ENCODE results near the gene TP53TG5.

The TP53TG5 gene

DNA sequence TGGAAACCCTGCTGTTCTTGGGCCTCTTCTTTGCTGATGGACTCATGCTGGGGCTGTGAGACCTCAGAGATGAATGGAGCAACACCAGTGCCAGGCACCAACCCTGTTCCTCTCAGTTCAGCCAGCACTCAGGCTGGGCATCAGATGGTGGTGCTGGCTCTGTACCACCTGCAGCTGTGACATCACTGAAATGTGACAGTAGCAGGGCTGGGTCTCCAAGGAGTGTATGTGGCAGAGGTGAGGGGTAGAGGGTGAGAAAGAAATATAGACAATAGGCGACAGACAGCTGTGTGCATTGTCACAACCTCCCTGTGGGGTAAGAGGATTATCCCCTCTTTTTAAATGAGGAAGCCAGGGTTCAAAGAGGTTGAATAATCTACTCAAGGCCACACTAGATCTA, at the start of gene TP53TG5:
Gene TP53TG5, minus strand, starts transcription at position 135 of the 400 bp plus-strand sequence. Its CDS starts 89 bp downstream, at position 46.
- no peak for DNase-seq

DNA sequence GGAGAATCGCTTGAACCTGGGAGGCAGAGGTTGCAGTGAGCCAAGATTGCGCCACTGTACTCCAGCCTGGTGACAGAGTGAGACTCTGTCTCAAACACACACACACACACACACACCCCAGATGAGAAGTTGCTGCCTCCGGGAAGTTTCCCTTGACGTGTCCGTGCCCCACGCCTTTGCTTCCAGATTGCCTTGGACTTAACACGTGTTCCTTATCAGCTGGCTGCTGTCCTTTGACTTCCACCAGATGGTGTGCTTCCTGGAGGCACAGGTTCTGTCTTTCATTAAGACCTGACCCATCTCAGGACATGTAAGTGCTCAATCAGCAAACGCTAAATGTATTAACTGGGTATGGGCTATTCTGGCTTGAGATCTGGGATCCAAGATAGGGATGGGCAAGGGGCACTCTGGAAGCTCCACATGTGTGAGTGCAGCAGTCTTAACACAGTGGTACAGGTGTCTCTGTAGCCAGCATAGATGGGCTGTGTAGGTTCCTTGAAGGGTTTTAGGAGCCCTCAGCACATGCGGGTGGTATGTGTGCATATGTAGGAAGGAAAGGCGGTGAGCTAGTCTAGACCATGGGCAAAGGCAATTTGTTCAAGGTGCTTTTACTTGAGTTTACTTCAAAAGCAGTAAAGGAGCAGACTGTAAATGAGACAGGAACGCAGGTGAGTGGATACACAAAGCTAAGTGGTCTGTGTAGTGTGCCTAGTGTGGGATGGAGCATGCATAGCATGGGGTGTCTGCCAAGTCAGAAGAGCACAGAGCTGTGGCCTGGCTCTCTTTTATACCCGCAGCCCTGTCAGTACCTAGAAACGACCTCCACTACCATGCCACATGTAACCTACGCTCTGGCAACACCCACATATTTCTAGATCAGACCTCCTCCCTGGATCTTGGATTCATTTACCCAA, 49.4 kb upstream of the TP53TG5 start:
- DNase-seq, result no peak

DNA sequence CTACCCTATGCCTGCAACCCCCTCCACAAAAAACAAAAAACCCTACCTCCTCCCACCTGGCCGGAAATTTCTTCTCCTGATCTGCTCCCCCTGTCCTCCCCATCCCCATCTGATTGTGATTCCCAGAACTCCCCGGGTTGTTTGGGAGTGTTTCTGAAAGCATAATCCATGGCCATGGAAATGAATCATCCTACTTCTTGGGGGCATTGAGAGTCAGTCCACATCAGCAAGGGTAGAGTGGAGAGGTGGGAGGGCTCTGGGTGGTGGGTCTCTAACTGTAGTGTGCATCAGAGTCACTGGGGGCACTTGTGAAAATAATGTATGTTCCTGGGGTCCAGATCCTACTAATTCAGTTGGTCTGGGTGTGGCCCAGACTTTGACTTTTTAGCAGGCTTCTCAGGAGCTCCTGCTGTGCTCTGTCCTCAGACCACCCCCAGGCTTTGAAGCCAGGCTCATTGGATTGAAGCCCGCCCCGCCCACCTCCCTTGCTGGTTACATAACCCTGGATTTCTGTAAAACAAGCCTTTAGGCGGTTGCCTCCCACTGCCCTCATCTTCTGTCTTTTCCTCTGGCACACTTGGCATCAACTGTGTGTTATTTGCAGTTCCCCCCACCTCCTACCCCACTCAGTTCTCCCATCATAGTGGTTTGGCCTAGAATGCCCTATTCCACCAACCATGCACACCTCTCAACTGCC, 48.3 kb upstream of the TP53TG5 start:
- no peak for DNase-seq

DNA sequence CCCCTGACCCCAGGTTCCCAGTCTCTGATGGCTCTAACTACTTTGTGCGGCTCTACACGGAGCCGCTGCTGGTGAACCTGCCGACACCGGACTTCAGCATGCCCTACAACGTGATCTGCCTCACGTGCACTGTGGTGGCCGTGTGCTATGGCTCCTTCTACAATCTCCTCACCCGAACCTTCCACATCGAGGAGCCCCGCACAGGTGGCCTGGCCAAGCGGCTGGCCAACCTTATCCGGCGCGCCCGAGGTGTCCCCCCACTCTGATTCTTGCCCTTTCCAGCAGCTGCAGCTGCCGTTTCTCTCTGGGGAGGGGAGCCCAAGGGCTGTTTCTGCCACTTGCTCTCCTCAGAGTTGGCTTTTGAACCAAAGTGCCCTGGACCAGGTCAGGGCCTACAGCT, 47.4 kb upstream of the TP53TG5 start:
- no peak for DNase-seq

DNA sequence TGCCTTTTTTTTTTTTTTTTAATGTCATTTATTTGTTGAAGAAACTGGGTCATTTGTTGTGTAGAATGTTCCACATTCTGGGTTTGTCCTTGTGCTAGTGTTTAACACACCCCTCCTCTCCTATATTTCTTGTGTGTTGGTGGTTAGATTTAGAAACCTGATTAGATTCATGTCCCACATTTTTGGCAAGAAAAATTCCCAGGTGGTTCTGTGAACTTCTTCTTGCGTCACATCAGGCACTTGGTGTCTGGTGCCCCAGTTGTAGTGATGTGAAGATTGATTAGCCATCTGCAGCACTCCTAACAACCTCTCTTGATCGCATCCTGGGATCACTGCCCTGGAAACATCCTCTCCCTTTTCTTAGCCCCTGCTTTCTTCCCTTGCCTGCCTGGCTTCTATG, 45.6 kb upstream of the TP53TG5 start:
- DNase-seq, result no peak

DNA sequence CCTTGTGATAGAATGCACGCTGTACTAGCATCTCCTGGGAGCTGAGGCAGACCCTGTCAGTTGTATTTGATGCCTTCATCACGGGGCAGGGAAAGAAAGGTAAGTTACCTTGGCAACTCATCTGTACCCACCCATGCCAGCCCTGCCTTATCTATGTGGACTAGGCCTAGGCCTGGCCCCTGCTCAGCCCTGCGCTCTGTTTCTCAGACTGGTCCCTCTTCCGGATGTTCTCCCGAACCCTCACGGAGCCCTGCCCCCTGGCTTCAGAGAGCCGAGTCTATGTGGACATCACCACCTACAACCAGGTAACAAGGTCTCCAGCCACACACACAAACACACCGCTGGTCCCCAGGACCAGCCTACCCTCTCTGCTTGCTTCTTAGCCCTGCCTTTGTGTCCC, 42.0 kb upstream of the TP53TG5 start:
- DNase-seq, result no peak

DNA sequence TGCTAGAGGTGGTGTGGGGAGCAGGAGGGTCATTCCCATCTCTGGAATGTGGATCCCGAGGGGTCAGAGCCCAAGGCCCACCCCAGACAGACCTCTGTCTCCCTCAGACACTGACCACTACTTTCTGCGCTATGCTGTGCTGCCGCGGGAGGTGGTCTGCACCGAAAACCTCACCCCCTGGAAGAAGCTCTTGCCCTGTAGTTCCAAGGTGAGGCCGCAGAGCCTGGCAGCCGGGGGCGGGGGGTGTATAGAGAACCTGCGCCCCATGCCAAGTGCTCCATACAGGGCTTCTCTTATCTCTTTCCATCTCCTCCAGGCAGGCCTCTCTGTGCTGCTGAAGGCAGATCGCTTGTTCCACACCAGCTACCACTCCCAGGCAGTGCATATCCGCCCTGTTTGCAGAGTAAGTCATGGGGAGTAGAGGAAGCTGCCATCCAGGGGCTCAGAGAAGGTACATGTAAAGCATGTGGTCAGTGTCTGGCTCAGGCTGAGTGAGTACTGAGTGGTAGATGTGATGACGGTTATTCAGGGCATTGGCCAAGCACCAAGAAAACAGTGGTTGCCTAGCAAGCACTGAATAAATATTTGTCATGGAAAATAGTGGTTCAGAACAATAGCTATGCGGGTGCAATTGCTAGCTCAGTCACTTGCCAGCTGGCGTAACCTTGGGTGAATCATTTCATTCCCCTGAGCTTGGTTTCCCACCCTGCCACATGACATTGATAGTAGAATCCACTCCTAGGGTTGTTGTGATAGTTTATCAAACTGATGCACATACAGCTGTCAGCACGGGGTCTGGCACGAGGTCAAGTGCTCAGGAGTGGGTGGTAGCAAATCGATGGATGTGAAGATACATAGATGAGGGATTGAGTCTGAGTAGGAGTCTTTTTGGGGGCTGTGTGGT, 41.3 kb upstream of the TP53TG5 start:
- DNase-seq, result no peak

DNA sequence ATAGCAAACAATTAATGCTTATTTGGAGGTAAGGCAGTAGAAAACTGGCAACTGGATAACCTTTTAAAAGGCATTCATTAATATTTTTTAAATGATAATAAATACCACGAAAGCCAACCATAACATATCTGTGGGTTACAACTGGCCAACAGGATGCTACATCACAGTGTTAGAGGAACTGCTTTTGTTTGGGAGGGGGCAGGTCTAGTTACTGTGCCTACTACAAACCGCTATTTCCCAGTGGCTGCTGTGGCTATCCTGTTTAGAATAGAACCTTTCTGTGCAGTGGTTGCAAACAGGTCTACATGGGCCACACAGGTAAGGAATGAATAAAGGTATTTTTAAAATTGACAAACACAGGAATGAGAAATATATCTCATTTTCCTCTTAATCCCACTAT, 38.8 kb upstream of the TP53TG5 start:
- DNase-seq, result no peak

DNA sequence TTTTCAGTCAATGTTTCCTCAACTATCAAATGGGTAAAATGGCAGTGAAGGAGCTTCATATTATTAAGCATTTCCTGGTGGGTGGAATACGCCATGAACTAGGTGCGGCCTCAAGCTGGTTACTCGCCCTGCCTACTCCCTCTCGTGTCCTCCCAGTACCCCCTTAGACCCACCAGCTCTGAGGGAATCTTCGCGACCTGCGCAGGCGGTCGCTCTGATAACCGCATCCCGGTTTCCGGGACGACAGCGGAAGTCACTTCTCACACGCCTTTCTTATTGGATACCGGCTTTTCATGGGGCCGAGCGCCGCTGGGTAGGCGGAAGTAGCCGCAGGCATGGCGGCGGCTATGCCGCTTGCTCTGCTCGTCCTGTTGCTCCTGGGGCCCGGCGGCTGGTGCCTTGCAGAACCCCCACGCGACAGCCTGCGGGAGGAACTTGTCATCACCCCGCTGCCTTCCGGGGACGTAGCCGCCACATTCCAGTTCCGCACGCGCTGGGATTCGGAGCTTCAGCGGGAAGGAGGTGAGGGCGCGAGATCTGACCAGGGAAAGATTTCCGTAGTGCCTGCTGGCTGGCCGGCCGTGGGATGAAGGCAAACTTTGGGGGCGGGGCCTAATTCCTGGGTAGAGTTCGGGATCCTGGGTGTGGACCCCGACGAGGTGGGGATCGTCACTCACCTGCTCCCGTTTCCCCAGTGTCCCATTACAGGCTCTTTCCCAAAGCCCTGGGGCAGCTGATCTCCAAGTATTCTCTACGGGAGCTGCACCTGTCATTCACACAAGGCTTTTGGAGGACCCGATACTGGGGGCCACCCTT, 37.9 kb upstream of the TP53TG5 start, which contains the start of gene PIGT:
Gene PIGT, plus strand, starts transcription at position 320 of the 816 bp plus-strand sequence. Its CDS starts 16 bp downstream, at position 336.
- DNase-seq, result peak; percentile 27

DNA sequence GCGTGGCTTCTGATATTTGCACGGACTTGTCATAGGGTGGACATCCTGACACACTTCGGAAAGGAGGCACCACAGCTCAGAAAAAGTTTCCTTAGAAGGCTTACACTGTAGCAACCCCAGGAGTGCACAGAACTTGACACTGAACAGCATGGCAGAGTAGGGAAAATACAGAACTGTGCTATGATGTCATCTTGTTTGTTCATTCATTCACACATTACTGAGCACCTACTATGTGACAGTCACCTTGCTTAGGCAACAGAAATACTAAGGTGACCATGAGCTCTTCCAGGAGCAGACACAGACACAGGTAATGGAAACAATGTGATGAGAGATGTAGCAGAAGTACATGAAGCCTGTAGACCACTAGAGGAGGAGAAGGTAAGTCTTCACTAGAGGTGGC, 35.4 kb upstream of the TP53TG5 start:
- no peak for DNase-seq

DNA sequence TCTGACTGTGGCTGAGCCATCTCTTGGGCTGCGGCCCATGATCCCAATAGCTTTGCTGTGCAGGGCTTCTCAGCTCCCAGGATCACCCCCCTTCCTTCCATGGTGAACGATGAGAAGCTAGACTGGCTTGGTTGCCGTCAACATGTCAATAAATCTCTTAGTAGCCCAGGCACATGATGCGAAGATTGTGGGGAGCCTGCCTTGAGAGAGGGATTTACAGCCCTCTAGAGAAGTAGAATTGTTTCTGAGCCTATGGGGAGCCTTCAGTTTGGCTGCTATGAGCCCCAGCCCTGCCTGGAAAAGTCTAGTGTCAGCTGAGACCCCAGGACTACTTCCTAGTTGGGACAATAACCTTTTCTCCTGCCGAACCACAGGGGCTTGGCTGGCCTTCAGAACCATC, 34.5 kb upstream of the TP53TG5 start:
- no peak for DNase-seq

DNA sequence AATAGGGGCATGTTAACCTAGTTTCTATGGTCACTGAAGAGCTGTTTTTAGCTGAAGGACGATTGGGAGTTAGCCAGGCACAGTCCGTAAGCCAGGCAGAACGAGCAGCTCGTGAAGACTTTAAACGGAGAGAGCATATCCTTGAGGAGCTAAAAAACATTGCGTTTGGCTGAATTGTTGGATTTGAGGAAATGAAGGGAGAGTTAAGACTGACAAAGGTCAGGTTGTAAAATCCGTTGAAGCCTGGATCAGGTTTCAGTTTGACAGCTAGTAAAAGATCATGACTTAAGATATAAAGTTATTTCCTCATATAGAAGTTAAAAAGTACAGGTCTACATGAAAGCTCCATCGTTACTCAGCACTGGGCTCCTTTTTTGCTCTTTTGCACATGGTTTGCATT, 32.8 kb upstream of the TP53TG5 start:
- DNase-seq, result no peak

DNA sequence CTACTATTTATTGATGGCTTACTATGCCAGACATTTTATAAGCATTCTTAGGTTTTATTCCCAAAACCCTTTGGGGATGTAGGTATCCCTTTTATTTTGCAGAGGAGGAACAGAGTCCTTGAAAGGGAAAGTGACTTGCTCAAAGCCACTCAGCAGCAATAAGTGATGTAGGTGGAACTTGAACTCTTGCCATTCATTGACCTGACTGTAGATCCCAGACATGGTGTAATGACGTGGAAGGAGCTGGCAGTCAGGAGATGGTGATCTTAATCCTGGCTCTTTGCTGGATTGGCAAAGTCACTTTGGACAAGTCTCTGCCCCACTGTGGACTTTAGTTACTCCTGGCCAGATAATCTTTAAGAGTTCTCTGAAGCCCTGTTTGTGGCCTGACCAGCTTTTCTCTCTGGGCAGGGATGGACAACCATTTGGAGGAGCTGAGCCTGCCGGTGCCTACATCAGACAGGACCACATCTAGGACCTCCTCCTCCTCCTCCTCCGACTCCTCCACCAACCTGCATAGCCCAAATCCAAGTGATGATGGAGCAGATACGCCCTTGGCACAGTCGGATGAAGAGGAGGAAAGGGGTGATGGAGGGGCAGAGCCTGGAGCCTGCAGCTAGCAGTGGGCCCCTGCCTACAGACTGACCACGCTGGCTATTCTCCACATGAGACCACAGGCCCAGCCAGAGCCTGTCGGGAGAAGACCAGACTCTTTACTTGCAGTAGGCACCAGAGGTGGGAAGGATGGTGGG, 31.6 kb upstream of the TP53TG5 start:
- DNase-seq, result no peak

DNA sequence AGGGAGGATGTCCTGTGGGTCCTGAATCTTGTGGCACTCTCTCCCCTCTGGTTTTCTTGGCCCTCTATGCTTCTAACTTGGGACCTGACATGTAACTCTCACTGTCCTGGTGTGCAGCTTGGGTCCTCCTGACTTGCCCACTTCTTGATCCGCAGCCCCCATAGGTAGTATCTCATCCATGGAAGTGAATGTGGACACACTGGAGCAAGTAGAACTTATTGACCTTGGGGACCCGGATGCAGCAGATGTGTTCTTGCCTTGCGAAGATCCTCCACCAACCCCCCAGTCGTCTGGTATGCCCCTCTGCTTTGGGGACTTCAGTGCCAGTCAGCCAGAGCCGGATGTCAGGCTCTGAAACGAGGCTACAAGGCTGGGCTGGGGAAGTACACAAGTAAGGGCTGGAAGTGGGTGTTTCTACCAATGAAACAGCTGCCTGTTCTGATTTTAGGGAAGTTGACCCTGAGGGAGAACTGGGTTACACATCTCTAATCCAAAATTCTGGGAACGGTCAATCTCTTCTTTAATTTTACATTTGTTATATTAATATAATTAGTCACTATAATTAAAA, 30.6 kb upstream of the TP53TG5 start:
- DNase-seq, result no peak

DNA sequence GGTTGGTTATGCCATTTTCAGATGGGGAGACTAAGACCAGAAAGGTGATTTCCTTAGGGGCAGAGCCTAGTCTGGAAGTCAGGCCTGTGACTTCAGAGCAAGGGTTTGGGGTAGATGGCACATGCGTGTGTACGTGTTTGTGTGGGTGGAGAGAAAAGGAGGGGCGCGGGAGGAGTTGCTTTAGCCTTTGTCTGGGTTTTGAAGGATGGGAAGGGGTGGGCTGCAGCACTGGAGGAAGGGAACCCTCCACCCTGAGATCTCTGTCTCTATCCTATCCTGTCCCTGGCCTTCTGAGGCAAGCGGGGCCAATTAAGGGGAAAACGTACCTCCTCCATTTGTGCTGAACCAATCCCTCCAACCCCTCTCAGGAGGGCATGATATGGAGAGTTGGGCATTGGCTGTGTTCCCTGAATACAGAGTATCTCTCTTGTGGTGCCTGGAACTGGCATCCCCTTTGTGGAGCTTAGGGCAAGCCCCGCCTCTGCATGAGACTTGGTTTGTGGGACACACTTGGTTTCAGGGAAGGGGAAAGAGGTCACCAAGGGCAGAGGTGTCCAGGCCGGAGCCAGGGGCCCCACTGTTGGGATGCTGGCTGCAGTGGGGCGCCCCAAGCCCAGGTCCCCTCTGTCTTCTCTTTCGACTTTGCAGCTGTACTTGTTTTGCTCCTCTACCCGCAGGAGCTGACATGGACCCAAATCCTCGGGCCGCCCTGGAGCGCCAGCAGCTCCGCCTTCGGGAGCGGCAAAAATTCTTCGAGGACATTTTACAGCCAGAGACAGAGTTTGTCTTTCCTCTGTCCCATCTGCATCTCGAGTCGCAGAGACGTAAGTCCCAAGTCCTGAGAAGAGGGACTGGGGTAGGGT, 29.9 kb upstream of the TP53TG5 start, which contains the start of gene DBNDD2:
Gene DBNDD2, plus strand, starts transcription at position 507 of the 863 bp plus-strand sequence. Its CDS starts 179 bp downstream, at position 686.
- DNase-seq, result no peak

DNA sequence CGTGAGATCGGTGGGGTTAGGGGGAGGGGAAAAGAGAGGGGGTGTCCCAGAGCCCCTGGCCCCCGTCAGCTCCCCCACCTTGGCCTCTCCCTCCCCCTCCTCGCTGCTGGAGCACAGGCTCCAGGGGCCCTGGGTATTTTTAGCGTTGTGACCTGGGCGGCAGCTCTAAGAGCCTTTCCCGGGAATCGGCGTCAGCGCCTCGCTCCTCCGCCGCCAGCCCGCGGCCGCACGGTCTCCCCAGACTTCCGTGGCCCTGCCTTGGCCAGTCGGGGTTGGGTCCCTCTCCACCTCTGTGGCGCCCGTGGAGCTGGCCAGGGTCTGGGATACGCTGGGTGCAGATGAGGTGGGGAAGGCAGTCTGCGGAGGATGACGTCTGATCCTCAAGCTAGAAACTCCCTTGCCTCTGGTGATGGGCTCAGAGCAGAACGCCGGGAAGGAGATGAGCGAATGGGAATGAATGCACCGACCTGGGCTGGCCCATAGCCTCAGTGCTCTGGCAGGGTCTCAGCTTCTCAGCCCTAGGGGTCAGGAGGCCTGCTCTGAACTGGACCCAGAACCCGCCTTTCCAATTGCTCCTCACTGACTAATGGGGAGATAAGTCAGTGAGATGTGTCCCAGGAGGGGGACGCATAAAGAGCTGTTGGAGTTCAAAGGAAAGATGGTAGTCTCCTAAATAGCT, 29.1 kb upstream of the TP53TG5 start:
- no peak for DNase-seq

DNA sequence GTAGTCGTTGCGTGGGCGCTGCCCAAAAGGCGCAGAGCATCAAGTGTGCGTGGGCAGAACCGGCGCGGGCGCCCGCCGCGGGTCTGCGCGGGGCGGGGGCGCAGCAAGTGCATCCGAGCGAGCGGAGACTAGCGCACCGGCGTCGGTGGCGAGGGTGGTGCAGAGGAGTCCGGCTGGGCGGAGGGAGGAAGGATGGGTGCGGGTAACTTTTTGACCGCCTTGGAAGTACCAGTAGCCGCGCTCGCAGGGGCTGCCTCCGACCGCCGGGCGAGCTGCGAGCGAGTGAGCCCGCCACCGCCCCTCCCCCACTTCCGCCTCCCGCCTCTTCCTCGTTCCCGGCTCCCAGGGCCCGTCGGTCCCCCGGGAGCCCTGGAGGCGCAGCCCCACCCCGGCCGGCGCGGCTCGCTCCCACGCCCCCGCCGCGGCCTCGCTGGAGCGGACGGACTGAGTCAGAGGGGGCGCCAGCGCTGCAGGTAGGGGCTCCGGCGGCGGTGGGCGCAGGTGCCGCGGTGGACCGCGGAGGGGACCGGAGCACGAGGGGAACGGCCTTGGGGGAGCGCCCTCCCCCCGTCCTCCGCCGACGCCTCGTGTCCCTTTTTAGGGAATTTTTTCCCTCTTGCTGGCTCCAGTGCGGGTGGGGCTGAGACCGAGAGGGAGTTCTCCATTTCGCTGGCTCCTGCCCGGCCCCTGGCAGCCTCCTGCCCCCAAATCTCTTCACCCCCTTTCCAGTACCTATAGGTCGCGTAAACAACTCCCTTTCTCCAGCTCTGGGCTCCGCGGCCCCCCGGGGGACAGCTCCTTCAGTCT, 28.3 kb upstream of the TP53TG5 start:
- no peak for DNase-seq

DNA sequence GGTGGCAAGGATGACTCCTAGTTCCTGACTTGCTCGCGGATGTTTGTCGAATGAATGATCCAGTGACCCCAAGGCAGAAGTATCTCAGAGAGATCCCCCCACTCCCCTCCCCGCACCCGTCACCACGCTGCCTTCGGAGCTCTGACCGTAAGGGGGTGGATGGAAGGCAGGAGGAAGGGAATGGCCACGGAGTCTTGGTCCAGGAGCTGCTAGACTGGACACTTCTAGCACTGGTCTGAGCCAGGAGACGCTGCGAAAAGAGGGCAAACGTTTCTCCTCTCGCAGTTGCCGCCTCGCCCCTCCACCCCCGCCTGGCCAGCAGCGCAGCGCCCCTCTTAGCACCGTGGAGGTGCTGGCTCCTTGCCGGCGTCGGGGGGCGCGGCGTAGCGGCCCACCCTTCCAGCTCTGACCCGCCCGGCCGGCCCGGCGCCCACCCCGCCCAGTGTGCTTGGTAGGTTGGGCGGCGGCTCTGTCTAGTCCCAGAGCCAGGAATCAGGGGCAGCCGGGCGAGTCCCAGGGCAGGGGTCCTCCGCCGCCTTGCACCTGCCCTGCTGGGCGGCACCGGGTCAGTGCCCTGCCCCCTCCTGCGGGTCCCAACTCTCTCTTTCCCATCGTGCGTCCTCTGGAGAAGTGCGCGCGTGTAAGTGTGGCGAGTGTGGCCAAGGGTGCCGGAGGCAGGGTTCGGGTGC, 27.6 kb upstream of the TP53TG5 start:
- no peak for DNase-seq
